GM04504 (cell line): ENCODE measurements around the gene A1BG.
A peak's percentile ranks its signal among the peaks of the same experiment; 100 is the strongest.

Source experiments
- DNase-seq: peaks from one replicate; pipeline ENCODE4 v3.0.0-alpha.2; 2012; ENCODE audit warnings: low read depth

The A1BG gene

GRCh38 chr19:58352760-58353671, at the start of gene A1BG:
TSS of gene A1BG (minus strand) at chr19:58353492. CDS start at chr19:58353437, 55 bp downstream.
- DNase-seq = no peak

- DNase-seq = no peak
Measured at GRCh38 chr19:58401840-58402421, 48.6 kb upstream of the A1BG start.

GRCh38 chr19:58400916-58401839, 47.9 kb upstream of the A1BG start:
- DNase-seq = peak; percentile 98

GRCh38 chr19:58400316-58400915, 47.1 kb upstream of the A1BG start:
- no peak for DNase-seq

- no peak for DNase-seq
Measured at GRCh38 chr19:58399903-58400302, 46.6 kb upstream of the A1BG start.

GRCh38 chr19:58398545-58398944, 45.3 kb upstream of the A1BG start:
- no peak for DNase-seq

GRCh38 chr19:58398087-58398486, 44.8 kb upstream of the A1BG start:
- no peak for DNase-seq

- DNase-seq = no peak
Measured at GRCh38 chr19:58397533-58398037, 44.3 kb upstream of the A1BG start.

- no peak for DNase-seq
Measured at GRCh38 chr19:58396691-58397532, 43.6 kb upstream of the A1BG start.

GRCh38 chr19:58395979-58396627, 42.8 kb upstream of the A1BG start:
- no peak for DNase-seq

GRCh38 chr19:58395220-58395978, 42.1 kb upstream of the A1BG start, which contains the start of gene RNF225:
TSS of gene RNF225 (plus strand) at chr19:58395656. CDS start at chr19:58396090, 434 bp downstream.
- no peak for DNase-seq

- DNase-seq = no peak
Measured at GRCh38 chr19:58394821-58395219, 41.5 kb upstream of the A1BG start.

GRCh38 chr19:58393725-58394033, 40.4 kb upstream of the A1BG start:
- DNase-seq = no peak

GRCh38 chr19:58392945-58393724, 39.8 kb upstream of the A1BG start:
- DNase-seq = no peak

GRCh38 chr19:58388175-58388526, 34.9 kb upstream of the A1BG start:
- DNase-seq = no peak

GRCh38 chr19:58387338-58388174, 34.3 kb upstream of the A1BG start:
- no peak for DNase-seq

- DNase-seq = peak; percentile 96
Measured at GRCh38 chr19:58386576-58387337, 33.5 kb upstream of the A1BG start, which contains the start of gene RPS5. TSS of gene RPS5 (plus strand) at chr19:58387269. CDS start at chr19:58388138, 869 bp downstream.
